Measurements from ENCODE around the gene SHISA7. TPM values are rescaled to one million over a fixed set of nuclear protein-coding genes. Genes with fewer than 3 reads are reported as not detected.
"Not testable (repeated sequence)": the region's sequence is repeated elsewhere in the genome, so short reads cannot be mapped to it uniquely, and the experiment has no call there.

The SHISA7 gene
- total RNA-seq, 1 donor from 2014 or later = 0.21 TPM

DNA sequence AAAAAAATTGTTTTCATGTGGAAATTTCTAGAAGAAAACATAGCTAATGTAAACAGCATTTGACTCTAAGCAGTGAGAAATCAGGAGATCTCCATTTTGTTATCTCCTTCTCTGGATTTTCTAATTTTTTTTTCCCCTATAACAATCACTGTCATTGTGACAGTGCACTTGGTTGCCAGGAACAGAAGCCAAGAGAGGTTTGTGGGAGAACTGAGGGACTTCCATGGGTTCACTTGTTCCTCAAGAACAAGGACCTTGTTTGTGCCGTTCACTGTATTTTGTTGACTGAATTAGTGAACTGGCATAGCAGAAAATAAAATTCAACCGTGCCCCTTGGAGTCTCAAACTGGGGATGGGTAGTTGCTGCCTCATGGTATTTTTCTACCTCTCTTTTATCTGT is 17.1 kb downstream of the SHISA7 start:
- no peaks in the 10 kb centered on the region for H3K4me1 Mint-ChIP-seq
- Histone ChIP-seq H3K4me1 (no peaks in the 10 kb centered on the region), H3K4me2 (no peak overlapping the region), H2AFZ (replicated peaks) (no peak overlapping the region), H3K4me3 (no peak overlapping the region), H3K9me3 (ENCODE audit: low read depth) (no peaks in the 10 kb centered on the region), H3F3A (ENCODE audit: low read depth) (no peaks in the 10 kb centered on the region), H3K36me3 (no peaks in the 10 kb centered on the region), H3K27ac (no peak overlapping the region), H3K9ac (no peak overlapping the region), H3K27me3 (peaks cover 4% of the 10 kb centered on the region), H3K79me2 (ENCODE audit: low read depth) (no peaks in the 10 kb centered on the region), H4K20me1 (ENCODE audit: low read depth) (no peaks in the 10 kb centered on the region)
- H3K9me3 Mint-ChIP-seq = peaks cover 2% of the 10 kb centered on the region
- no peak for TF ChIP-seq EZH2phosphoT487 (IDR thresholded peaks at IDR 0.05)
- TF ChIP-seq, protein P1, sequence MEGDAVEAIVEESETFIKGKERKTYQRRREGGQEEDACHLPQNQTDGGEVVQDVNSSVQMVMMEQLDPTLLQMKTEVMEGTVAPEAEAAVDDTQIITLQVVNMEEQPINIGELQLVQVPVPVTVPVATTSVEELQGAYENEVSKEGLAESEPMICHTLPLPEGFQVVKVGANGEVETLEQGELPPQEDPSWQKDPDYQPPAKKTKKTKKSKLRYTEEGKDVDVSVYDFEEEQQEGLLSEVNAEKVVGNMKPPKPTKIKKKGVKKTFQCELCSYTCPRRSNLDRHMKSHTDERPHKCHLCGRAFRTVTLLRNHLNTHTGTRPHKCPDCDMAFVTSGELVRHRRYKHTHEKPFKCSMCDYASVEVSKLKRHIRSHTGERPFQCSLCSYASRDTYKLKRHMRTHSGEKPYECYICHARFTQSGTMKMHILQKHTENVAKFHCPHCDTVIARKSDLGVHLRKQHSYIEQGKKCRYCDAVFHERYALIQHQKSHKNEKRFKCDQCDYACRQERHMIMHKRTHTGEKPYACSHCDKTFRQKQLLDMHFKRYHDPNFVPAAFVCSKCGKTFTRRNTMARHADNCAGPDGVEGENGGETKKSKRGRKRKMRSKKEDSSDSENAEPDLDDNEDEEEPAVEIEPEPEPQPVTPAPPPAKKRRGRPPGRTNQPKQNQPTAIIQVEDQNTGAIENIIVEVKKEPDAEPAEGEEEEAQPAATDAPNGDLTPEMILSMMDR (IDR thresholded peaks at IDR 0.05) = no peak
- TF ChIP-seq EZH2 (IDR thresholded peaks at IDR 0.05) = no peak
- peaks cover 10% of the 10 kb centered on the region for H3K27me3 Mint-ChIP-seq (ENCODE audit: insufficient read depth, low read depth)
- H3K27ac Mint-ChIP-seq = no peak overlapping the region
- H3K4me3 Mint-ChIP-seq = no peak overlapping the region
- H3K36me3 Mint-ChIP-seq = peaks cover 2% of the 10 kb centered on the region
- DNase-seq (ENCODE audit: low spot score) = no peak

DNA sequence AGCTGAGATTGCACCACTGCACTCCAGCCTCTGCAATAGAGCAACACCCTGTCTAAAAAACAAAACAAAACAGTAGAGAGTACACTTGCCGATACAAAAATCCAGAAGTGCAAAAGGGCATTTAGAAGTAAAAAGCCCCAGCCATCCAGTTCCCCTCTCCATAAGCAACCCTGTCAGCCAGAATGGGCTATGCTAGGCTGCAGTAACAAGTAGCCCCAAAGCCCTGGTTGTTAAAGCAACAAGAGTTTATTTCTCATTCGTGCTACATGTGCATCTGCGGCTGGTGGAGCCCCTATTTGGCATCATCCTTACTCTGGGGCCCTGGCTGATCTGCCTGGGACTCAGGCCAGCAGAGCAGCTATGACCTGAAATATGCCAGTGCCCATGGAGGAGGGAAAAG is 18.6 kb downstream of the SHISA7 start:
- no peaks in the 10 kb centered on the region for H3K36me3 ChIP-seq
- no peaks in the 10 kb centered on the region for H3K36me3 Mint-ChIP-seq
- H3K27ac ChIP-seq = no peak overlapping the region
- H3K79me2 ChIP-seq (ENCODE audit: low read depth) = no peaks in the 10 kb centered on the region
- H3K4me3 Mint-ChIP-seq = peak overlapping the region; percentile 55
- H3K27me3 Mint-ChIP-seq (ENCODE audit: insufficient read depth, low read depth) = peaks cover 12% of the 10 kb centered on the region
- H3K9me3 Mint-ChIP-seq = no peaks in the 10 kb centered on the region
- H3K27me3 ChIP-seq = peaks cover 11% of the 10 kb centered on the region
- no peaks in the 10 kb centered on the region for H3K4me1 ChIP-seq
- H2AFZ ChIP-seq (replicated peaks) = no peak overlapping the region
- no peak overlapping the region for H3K4me3 ChIP-seq
- DNase-seq (ENCODE audit: low spot score) = no peak
- no peaks in the 10 kb centered on the region for H3K9me3 ChIP-seq (ENCODE audit: low read depth)
- H3K27ac Mint-ChIP-seq = no peak overlapping the region
- no peak overlapping the region for H3K4me2 ChIP-seq
- H3F3A ChIP-seq (ENCODE audit: low read depth) = no peaks in the 10 kb centered on the region
- H4K20me1 ChIP-seq (ENCODE audit: low read depth) = no peaks in the 10 kb centered on the region
- TF ChIP-seq EZH2phosphoT487 (IDR thresholded peaks at IDR 0.05) = no peak
- H3K4me1 Mint-ChIP-seq = no peaks in the 10 kb centered on the region
- no peak overlapping the region for H3K9ac ChIP-seq

DNA sequence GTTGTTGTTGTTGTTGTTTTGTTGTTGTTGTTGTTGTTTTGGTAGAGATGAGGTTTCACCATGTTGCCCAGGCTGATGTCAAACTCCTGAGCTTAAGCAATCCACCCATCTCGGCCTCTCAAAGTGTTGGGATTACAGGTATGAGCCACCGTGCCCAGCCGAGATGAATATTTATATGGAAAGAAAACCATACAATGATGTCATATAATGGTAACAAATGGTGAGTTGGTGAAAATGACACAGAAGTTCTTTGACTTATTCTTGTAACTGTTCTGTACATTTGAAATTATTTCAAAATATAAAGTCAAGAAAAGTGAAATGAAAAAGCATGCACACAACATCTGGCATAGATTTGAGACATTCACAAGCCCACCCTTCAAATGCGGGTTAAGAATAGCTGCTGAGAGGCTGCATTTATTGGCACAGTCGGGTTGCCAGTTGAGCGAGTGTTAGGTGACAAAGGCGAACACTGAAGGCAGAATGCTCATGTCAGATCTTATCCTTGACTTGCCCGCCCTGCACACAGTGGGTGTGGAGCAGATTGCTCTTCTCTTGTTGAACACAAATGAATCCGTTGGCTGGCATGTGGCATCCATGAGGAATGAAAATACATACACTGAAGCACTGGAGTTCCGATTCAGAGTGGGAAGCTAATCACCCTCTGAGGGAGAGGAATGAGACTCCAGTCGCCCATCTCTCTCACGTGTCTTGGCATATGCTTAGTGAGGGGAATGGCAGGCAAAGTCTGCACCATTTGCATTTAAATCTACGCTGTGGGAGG is 19.7 kb downstream of the SHISA7 start:
- Mint-ChIP-seq H3K4me1 (no peaks in the 10 kb centered on the region), H3K4me3 (no peak overlapping the region), H3K36me3 (no peaks in the 10 kb centered on the region), H3K9me3 (no peaks in the 10 kb centered on the region), H3K27ac (no peak overlapping the region), H3K27me3 (ENCODE audit: insufficient read depth, low read depth) (peaks cover 12% of the 10 kb centered on the region)
- Histone ChIP-seq H3K36me3 (no peaks in the 10 kb centered on the region), H3K4me1 (no peaks in the 10 kb centered on the region), H2AFZ (replicated peaks) (no peak overlapping the region), H3K27ac (no peak overlapping the region), H3K9me3 (ENCODE audit: low read depth) (no peaks in the 10 kb centered on the region), H4K20me1 (ENCODE audit: low read depth) (no peaks in the 10 kb centered on the region), H3K4me2 (no peak overlapping the region), H3K4me3 (no peak overlapping the region), H3K79me2 (ENCODE audit: low read depth) (no peaks in the 10 kb centered on the region), H3K27me3 (peaks cover 21% of the 10 kb centered on the region), H3K9ac (no peak overlapping the region), H3F3A (ENCODE audit: low read depth) (no peaks in the 10 kb centered on the region)
- DNase-seq (ENCODE audit: low spot score) = no peak
- TF ChIP-seq, protein P1 (IDR thresholded peaks at IDR 0.05) = no peak
- no peak for TF ChIP-seq EZH2phosphoT487 (IDR thresholded peaks at IDR 0.05)
- TF ChIP-seq EZH2 (IDR thresholded peaks at IDR 0.05) = no peak

DNA sequence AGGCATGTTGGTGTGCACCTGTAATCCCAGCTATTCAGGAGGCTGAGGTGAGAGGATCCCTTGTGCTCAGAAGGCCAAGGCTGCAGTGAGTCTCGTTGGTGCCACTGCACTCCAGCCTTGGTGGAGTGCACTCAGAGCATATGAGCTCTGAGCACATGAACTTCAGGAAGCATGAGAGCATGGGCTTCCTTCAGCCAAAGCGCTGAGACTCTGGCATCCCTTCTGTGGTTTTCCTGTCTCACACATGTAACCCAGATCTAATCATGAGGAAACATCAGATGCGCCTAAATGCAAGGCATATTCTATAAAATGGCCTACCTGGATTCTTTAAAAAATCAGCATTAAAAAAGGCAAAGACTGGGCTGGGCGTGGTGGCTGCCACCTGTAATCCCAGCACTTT is 21.8 kb downstream of the SHISA7 start:
- not testable (repeated sequence) for H3K9me3 ChIP-seq (ENCODE audit: low read depth); H3K4me3 ChIP-seq; H3K4me1 Mint-ChIP-seq; H3K4me2 ChIP-seq; H3K27ac ChIP-seq; H3K27ac Mint-ChIP-seq; H3K36me3 ChIP-seq; H3K9me3 Mint-ChIP-seq; H3K9ac ChIP-seq; DNase-seq (ENCODE audit: low spot score); H3K4me1 ChIP-seq; H3K79me2 ChIP-seq (ENCODE audit: low read depth); H3F3A ChIP-seq (ENCODE audit: low read depth); H4K20me1 ChIP-seq (ENCODE audit: low read depth); H3K4me3 Mint-ChIP-seq; H2AFZ ChIP-seq (replicated peaks); H3K36me3 Mint-ChIP-seq
- peaks cover 22% of the 10 kb centered on the region for H3K27me3 ChIP-seq
- peaks cover 16% of the 10 kb centered on the region for H3K27me3 Mint-ChIP-seq (ENCODE audit: insufficient read depth, low read depth)
